ENCODE data around the gene DMXL1.

DNA sequence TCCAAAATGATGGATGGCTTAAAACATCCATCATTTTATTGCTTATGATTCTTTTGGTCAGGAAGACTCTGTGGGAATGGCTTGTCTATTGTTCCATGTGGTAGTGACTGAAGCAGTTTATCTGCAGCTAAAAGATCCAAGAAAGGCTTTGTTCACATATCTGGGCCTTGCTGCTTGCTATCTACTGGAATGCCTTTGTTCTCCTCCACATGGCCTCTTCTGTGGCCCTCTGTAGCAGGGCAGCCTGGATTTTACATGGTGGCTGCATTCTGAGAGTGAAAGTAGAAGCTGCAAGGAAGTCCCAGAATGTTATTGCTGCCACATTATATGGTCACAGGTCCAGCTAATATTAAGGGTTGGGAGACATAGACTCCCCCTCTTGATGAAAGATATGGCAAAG, 35.1 kb downstream of the DMXL1 start:
- TF ChIP-seq, protein P1, sequence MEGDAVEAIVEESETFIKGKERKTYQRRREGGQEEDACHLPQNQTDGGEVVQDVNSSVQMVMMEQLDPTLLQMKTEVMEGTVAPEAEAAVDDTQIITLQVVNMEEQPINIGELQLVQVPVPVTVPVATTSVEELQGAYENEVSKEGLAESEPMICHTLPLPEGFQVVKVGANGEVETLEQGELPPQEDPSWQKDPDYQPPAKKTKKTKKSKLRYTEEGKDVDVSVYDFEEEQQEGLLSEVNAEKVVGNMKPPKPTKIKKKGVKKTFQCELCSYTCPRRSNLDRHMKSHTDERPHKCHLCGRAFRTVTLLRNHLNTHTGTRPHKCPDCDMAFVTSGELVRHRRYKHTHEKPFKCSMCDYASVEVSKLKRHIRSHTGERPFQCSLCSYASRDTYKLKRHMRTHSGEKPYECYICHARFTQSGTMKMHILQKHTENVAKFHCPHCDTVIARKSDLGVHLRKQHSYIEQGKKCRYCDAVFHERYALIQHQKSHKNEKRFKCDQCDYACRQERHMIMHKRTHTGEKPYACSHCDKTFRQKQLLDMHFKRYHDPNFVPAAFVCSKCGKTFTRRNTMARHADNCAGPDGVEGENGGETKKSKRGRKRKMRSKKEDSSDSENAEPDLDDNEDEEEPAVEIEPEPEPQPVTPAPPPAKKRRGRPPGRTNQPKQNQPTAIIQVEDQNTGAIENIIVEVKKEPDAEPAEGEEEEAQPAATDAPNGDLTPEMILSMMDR (IDR thresholded peaks at IDR 0.05): no peak
- no peak for TF ChIP-seq POLR2A (IDR thresholded peaks at IDR 0.05)

Measured in Peyer's patch (tissue), 4 donors.